ENCODE data around the gene OR56B1.

Gene OR56B1

GRCh38 chr11:5737091-5737490, 843 bp downstream of the OR56B1 start:
- no peak for DNase-seq (ENCODE audit: low spot score)

DNA sequence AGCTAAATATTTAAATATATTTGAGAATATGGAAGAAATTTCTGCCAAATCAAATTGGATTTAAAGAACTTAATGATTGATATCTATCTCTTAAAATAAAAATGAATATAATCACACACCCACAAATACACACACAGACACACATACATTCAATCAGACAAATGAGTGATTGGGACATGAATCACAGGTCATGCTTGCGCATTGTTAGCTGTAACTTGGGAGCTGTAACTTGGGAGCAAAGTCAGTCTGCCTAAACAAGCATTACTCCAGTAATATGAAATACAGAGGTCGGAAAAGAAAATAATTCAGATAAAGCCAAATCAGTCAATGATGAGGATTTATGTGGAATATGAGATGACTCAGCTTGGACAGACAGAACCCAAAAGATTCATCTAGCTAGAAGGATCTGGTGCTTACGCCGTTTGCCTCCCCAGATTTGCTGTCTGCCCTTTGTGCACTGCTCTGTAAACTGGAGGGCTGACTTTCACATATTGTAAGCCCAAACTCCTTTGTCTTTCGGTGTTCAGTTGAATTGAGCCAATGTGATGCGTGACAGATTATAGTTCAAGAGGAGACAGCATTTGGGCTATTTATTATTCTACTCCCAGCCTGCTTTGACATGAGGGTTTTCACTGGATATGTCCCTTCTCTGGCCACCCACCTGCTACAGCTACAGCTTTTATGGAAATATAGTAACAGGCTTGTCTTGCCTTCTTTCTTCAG, 1.6 kb downstream of the OR56B1 start:
- DNase-seq (ENCODE audit: low spot score) = no peak

GRCh38 chr11:5738431-5738830, 2.2 kb downstream of the OR56B1 start:
- no peak for DNase-seq (ENCODE audit: low spot score)

DNA sequence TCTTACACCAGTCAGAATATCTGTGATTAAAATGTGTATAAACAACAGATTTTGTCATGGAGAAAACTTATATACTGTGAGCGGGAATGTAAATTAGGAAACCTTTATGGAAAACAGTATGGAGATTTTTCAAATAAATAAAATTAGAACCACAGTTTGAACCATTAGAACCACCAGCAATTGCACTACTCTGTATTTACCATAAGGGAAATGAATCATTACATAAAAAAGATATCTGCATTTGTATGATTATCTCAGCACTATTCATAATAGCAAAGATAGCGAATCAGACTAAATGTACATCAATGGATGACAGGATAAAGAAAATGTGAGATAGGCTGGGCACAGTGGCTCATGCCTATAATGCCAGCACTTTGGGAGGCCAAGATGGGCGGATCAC, 10.4 kb downstream of the OR56B1 start:
- no peak for DNase-seq (ENCODE audit: low spot score)

- DNase-seq (ENCODE audit: low spot score) = no peak
These were observed 13.6 kb downstream of the OR56B1 start for GRCh38 chr11:5749836-5750235.

DNA sequence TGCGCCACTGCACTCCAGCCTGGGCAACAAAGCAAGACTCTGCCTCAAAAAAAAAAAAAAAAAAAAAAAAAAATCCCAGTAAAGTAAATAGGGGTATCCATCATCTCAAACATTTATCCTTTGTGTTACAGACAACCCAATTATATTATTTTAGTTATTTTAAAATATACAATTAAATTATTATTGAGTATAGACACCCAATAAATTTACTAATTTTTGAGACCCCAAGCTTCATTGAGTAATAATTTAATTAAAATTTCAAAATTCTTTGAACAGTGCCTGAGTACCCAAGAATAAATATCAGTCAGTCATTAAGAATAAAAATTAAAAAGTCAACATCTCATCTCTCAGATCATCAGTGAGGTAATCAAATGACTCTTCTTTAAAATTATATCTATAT, 17.7 kb downstream of the OR56B1 start, which contains the start of gene OR52N4:
OR52N4 (plus strand) TSS at position 301 of the 400 bp plus-strand sequence. CDS start 498 bp downstream, outside the sequence.
- no peak for DNase-seq (ENCODE audit: low spot score)

- DNase-seq (ENCODE audit: low spot score) = no peak
These were observed 30.8 kb downstream of the OR56B1 start for GRCh38 chr11:5767056-5767455.

DNA sequence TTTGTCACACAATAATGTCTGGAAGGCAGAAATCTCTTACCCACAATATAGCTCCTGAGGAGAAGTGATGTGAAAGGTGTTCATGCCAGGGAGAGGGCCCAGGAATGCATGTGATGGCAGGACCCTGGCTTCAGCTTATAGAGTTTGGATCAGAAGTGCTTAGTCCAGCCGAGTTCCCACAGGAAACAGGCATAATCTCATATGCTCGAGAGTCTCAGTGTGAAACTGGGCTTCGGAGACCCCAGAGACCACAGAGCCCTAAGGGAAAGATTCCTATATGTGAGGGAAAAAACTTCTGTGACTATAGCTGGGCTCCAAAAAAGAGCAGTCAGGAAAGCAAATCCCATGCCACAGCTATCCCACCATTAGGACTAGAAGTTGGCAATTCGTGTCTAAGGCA, 47.0 kb downstream of the OR56B1 start, which contains the start of gene OR52N5:
OR52N5 (minus strand) TSS at position 101 of the 400 bp plus-strand sequence. CDS start 4,721 bp downstream, outside the sequence.
- no peak for DNase-seq (ENCODE audit: low spot score)
